GM10266 (cell line): ENCODE results near the gene RDH5.

Experiments
- DNase-seq: peaks from one replicate; pipeline ENCODE4 v3.0.0; 2012; ENCODE audit errors: extremely low spot score
- CTCF ChIP-seq: IDR thresholded peaks from 2 replicates; pipeline ENCODE4 v1.5.1; 2012; ENCODE audit warnings: mild to moderate bottlenecking, low read depth; ENCODE audit not compliant: control insufficient read depth, insufficient read depth; ENCODE audit errors: missing control alignments

RDH5 gene

GRCh38 chr12:55713721-55714120 lies 6.5 kb upstream of the RDH5 start:
- no peak for TF ChIP-seq CTCF
- DNase-seq: no peak

DNA sequence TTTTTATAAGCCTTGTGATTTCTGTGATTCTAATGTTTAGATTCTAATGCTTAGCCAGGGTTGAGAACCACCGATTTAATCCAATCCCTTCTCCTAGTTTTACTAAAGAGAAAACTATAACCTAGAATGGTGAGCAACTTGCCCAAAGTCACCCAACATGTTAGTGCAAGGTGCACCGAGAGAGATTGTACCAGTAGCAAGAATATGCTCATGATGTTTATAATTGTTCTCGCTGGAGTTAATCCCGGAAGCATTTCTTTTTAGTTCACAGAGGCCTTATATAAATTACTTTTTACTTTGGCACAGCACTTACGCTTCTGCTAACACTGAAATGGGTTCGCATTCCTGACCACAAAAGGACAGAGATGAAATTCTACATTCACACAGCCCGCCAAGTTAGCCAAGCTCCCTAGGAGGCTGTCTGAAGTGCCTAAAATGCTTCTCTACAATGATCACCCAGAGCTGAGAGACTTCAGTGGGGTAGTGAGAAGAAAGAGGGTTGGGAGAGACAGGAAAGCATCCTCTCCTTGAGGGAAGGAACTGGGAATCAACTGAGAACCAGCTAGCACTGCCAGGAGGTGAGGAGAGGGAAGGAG lies 4.9 kb upstream of the RDH5 start:
- DNase-seq: no peak
- TF ChIP-seq CTCF: no peak

DNA sequence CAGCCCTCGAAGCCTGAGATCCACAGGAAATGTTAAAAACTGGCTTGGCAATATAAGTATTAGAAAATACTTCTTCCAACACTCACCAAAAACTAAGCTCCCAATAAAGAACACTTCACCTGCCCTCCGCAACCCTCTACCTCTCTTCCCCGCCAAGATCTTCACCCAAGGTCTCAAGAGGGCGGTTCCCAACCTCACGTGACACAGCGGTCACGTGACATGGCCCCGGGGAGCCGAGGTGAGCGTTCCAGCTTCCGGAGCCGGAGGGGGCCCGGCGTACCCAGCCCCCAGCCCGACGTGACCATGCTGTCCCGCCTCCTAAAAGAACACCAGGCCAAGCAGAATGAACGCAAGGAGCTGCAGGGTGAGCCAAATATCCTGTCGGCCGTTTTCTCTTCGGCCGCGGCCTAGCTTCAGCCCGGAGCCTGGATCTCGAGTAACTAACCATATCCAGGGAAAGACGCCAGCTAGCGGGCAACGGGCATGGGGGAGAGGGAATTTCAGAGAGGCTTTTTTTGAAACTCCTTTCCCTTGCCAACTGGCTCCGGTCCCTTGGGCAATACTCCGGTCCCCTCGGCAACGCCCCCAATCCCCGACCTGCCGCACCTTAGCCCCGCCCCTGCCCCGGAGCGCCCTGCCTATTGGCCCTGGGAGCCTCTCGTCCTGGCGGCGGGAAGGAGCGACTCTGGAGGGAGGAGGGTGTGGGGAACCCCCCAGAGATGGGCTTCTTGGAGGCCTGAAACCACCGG lies 4.2 kb upstream of the RDH5 start, which contains the start of gene BLOC1S1:
Gene BLOC1S1, plus strand, starts transcription at position 214 of the 749 bp plus-strand sequence. Its CDS starts 6 bp downstream, at position 220.
- TF ChIP-seq CTCF: no peak
- DNase-seq: peak; percentile 95

GRCh38 chr12:55716582-55716957 lies 3.6 kb upstream of the RDH5 start:
- no peak for TF ChIP-seq CTCF

GRCh38 chr12:55717011-55718007 lies 2.9 kb upstream of the RDH5 start:
- no peak for TF ChIP-seq CTCF
- DNase-seq: no peak

More at GRCh38 chr12:55716582-55716957, 3.6 kb upstream of the RDH5 start:
- DNase-seq: no peak

DNA sequence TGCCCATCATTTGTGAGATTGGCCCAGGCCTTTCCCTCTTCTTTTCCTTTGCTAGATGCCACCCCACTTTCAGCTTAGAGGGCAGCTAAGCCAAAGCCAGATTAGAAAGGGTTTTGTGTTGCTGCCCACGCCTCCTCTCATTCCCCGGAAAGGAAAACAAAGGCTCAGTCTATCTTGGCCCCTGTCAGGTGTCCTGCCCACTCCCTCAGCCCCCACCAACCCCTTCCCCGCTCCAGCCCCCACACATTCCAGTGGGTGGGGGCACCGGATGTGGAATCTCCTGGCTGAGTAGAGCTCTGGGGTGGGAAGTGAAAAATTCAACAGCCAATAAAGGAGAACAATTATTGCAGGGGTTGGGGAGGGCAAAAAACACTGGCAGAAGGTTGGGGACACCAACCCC lies 2.2 kb upstream of the RDH5 start:
- DNase-seq: no peak
- TF ChIP-seq CTCF: no peak
